ENCODE results near the gene SLC25A29.

- TF ChIP-seq, protein P1, sequence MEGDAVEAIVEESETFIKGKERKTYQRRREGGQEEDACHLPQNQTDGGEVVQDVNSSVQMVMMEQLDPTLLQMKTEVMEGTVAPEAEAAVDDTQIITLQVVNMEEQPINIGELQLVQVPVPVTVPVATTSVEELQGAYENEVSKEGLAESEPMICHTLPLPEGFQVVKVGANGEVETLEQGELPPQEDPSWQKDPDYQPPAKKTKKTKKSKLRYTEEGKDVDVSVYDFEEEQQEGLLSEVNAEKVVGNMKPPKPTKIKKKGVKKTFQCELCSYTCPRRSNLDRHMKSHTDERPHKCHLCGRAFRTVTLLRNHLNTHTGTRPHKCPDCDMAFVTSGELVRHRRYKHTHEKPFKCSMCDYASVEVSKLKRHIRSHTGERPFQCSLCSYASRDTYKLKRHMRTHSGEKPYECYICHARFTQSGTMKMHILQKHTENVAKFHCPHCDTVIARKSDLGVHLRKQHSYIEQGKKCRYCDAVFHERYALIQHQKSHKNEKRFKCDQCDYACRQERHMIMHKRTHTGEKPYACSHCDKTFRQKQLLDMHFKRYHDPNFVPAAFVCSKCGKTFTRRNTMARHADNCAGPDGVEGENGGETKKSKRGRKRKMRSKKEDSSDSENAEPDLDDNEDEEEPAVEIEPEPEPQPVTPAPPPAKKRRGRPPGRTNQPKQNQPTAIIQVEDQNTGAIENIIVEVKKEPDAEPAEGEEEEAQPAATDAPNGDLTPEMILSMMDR (IDR thresholded peaks at IDR 0.05): no peak
- no peak for TF ChIP-seq POLR2A (IDR thresholded peaks at IDR 0.05)
Measured at GRCh38 chr14:100288382-100289185, 17.7 kb downstream of the SLC25A29 start.

Data from adrenal gland (tissue), 5 donors.